HG03108 (cell line): ENCODE results near the gene CNOT10.
"Not testable (repeated sequence)": the region's sequence is repeated elsewhere in the genome, so short reads cannot be mapped to it uniquely, and the experiment has no call there.

Experiments used
- ATAC-seq: cut with Tn5 transposase; IDR thresholded peaks from one replicate; pipeline ENCODE4 v1.9.1; 2021; ENCODE audit warnings: moderate library complexity; ENCODE audit not compliant: unreplicated experiment

Gene CNOT10

GRCh38 chr3:32684800-32685542 lies at the start of gene CNOT10:
TSS of gene CNOT10 (plus strand) at chr3:32685188. CDS start at chr3:32685461, 273 bp downstream.
- ATAC-seq, result peak; percentile 98

GRCh38 chr3:32640939-32641338 lies 44.0 kb upstream of the CNOT10 start:
- ATAC-seq, result no peak

- no peak for ATAC-seq
These were observed 43.6 kb upstream of the CNOT10 start for GRCh38 chr3:32641356-32641755.

GRCh38 chr3:32643354-32643753 lies 41.6 kb upstream of the CNOT10 start:
- no peak for ATAC-seq

- ATAC-seq, result no peak
These were observed 41.2 kb upstream of the CNOT10 start for GRCh38 chr3:32643816-32644215.

- ATAC-seq, result no peak
These were observed 40.6 kb upstream of the CNOT10 start for GRCh38 chr3:32644380-32644779.

GRCh38 chr3:32646761-32647160 lies 38.2 kb upstream of the CNOT10 start:
- ATAC-seq, result no peak

GRCh38 chr3:32652337-32653100 lies 32.5 kb upstream of the CNOT10 start:
- not testable (repeated sequence) for ATAC-seq

GRCh38 chr3:32655167-32655566 lies 29.8 kb upstream of the CNOT10 start:
- no peak for ATAC-seq

GRCh38 chr3:32660634-32661033 lies 24.4 kb upstream of the CNOT10 start:
- no peak for ATAC-seq

- ATAC-seq, result no peak
These were observed 22.3 kb upstream of the CNOT10 start for GRCh38 chr3:32662647-32663046.

GRCh38 chr3:32664630-32665075 lies 20.3 kb upstream of the CNOT10 start:
- not testable (repeated sequence) for ATAC-seq

- no peak for ATAC-seq
These were observed 17.9 kb upstream of the CNOT10 start for GRCh38 chr3:32667072-32667582.

- ATAC-seq, result not testable (repeated sequence)
These were observed 15.8 kb upstream of the CNOT10 start for GRCh38 chr3:32669226-32669625.

GRCh38 chr3:32673730-32674129 lies 11.3 kb upstream of the CNOT10 start:
- not testable (repeated sequence) for ATAC-seq

- ATAC-seq, result no peak
These were observed 9.8 kb upstream of the CNOT10 start for GRCh38 chr3:32675164-32675563.

- ATAC-seq, result no peak
These were observed 9.3 kb upstream of the CNOT10 start for GRCh38 chr3:32675650-32676049.

GRCh38 chr3:32681811-32682210 lies 3.2 kb upstream of the CNOT10 start:
- ATAC-seq, result no peak

GRCh38 chr3:32684029-32684799 lies 774 bp upstream of the CNOT10 start:
- ATAC-seq, result no peak

- no peak for ATAC-seq
These were observed 676 bp downstream of the CNOT10 start for GRCh38 chr3:32685543-32686185.

- ATAC-seq, result no peak
These were observed 1.7 kb downstream of the CNOT10 start for GRCh38 chr3:32686713-32687112.
